Gastrocnemius medialis (tissue), 4 donors: ENCODE data around the gene UPF1.

ENCODE experiments used
- POLR2A ChIP-seq, 2 donors: fragments of 450-650 bp; IDR thresholded peaks; one replicate each; pipeline ENCODE4 v1.6.1; 2017; ENCODE audit warnings: antibody characterized with exemption in 2 of 2, mild to moderate bottlenecking in 2 of 2, moderate library complexity in 2 of 2
- TF ChIP-seq, protein P1 (sequence below), 5 experiments: fragments of 450-650 bp in 3 of 5; fragments of 200-600 bp in 2 of 5; sonication (generic) in 2 of 5; IDR thresholded peaks in 4 of 5; conservative IDR thresholded peaks in 1 of 5; 1 replicate in 4 of 5; 2 replicates in 1 of 5; pipeline ENCODE4 v1.5.1; 2016 to 2019; ENCODE audit warnings: antibody characterized with exemption in 5 of 5, mild to moderate bottlenecking in 3 of 5, moderate library complexity in 3 of 5

DNA sequence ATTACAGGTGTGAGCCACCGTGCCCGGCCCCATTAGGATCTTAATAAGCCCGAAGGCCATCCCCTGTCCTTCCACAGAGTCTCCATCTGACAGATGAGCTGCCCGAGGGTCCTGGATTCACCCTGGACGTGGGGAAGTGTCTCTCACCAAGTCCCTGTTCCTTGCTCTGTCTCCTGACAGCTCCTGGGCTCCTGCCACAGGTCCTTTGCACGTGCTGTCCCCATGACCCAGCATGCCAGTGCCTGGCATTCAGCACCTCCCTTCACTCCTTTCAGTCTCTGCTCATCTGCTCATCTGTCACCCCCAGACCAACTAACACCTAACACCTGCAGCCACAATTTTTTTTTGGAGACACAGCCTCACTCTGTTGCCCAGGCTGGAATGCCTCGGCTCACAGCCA lies 49.7 kb downstream of the UPF1 start:
- TF ChIP-seq POLR2A (IDR thresholded peaks at IDR 0.05), result no peak
- TF ChIP-seq, protein P1, sequence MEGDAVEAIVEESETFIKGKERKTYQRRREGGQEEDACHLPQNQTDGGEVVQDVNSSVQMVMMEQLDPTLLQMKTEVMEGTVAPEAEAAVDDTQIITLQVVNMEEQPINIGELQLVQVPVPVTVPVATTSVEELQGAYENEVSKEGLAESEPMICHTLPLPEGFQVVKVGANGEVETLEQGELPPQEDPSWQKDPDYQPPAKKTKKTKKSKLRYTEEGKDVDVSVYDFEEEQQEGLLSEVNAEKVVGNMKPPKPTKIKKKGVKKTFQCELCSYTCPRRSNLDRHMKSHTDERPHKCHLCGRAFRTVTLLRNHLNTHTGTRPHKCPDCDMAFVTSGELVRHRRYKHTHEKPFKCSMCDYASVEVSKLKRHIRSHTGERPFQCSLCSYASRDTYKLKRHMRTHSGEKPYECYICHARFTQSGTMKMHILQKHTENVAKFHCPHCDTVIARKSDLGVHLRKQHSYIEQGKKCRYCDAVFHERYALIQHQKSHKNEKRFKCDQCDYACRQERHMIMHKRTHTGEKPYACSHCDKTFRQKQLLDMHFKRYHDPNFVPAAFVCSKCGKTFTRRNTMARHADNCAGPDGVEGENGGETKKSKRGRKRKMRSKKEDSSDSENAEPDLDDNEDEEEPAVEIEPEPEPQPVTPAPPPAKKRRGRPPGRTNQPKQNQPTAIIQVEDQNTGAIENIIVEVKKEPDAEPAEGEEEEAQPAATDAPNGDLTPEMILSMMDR (IDR thresholded peaks at IDR 0.05 in 4 of 5, conservative IDR thresholded peaks at IDR 0.05 in 1 of 5), result no peak
